Fibroblast of skin of left biceps (primary cell): Measurements from ENCODE around the gene DLG2.
A peak's percentile ranks its signal among the peaks of the same experiment; 100 is the strongest.
"Not testable (repeated sequence)": the region's sequence is repeated elsewhere in the genome, so short reads cannot be mapped to it uniquely, and the experiment has no call there.

Source experiments
- DNase-seq, 2 experiments: peaks; one replicate each; pipeline ENCODE4 v3.0.0-alpha.2; 2013; ENCODE audit warnings: low read depth in 2 of 2

The DLG2 gene

GRCh38 chr11:84837402-84838069, 789.6 kb downstream of the DLG2 start:
- no peak for DNase-seq

DNA sequence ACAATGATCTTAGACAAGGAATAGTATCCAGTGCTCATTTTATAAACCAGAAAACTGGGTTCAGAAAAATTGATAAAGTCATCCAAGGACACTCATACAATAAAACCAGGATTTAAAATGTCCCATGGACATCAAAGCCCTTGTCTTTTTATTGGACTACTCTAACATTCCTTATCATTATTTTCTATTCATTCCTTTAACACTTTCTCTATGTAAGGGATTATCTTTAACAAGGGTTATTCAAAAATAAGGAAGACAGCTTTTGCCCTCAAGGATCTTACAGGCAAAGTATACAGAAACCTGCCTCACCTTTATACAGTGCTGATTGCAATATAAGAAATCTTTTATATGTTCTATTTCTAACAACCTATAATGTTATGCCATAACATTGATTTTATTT, 790.8 kb downstream of the DLG2 start:
- no peak for DNase-seq

GRCh38 chr11:84833488-84834088, 793.6 kb downstream of the DLG2 start:
- DNase-seq, result no peak

DNA sequence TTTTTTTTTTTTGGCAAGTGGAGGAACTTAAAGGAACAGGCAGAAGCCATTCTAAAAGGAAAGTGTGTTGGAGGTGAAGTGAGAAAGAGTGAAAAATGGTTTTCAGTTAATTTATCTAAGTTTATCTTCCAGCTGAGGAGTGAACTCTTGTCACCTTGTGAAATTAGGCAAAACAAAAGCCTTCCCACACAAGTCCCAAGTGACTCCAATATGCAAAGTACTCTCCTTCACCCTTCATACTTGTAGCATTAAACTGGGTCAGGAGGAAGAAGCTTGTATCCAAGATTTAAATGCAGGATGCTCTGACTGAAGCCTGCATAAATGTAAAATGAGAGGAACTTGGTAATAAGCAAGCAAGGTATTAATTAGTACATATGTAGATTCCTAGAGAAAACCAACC, 796.8 kb downstream of the DLG2 start:
- DNase-seq, result no peak

GRCh38 chr11:84829162-84829561, 798.0 kb downstream of the DLG2 start:
- no peak for DNase-seq

- DNase-seq, result no peak
Measured at GRCh38 chr11:84828616-84829015, 798.5 kb downstream of the DLG2 start.

- no peak for DNase-seq
Measured at GRCh38 chr11:84825106-84825660, 802.0 kb downstream of the DLG2 start.

- no peak for DNase-seq
Measured at GRCh38 chr11:84824624-84825023, 802.5 kb downstream of the DLG2 start.

GRCh38 chr11:84819537-84819936, 807.6 kb downstream of the DLG2 start:
- DNase-seq, result no peak

DNA sequence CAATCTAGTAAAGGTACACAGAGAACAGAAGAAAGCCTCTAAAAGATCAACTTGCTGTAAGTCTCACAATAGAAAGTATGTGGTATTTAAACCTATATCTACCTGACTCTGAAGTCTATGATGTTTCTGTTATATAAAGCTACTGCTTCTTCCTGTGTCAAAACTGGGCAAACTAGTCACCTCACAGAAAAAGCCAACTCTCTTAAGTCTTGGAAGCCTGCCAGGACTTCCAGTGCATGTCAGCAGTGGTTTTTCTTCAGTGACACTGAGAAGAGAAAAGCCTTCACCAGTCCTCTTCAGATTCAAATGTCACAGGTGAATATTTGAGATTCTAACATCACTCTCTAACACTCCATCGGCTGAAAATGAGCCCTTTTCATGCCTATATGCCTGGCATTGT, 808.0 kb downstream of the DLG2 start:
- DNase-seq, result no peak

DNA sequence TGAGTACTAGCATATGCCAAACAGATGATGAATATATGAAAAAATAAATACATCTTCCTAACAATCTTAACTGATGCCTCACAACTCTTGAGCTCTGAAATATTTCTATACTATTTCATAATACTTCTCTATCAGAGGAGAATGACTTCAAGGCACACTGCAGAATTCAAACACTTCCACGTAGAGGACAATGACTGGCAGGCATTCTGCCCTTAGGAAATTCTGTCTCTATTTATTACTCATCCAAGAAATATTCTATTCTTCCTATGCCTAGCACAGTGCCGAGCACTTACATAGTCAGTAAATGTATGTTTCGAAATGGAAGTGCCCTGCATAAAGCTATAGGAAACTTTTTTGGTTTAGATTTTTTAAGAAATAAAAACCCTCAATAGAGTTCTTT, 809.1 kb downstream of the DLG2 start:
- peak; percentile 26 to 29 for DNase-seq

- peak; percentile 66 for DNase-seq
Measured at GRCh38 chr11:84812471-84812969, 814.6 kb downstream of the DLG2 start.

DNA sequence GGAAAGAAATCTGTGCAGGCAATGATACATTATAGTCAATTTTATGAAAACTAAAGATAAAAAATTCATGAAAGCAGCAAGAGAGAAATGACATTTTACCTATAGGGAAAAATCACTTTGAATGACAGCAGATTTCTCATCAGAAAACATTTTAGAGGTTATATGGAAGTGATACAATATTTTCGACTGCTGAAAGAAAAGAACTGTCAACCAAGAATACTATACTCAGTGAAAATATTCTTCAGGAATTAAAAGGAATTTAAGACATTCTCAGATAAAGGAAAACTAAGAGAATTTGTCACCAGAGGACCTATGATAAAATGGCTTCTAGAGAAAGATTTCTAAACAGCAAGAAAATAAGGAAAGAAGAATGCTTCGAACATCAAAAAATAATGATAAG, 820.8 kb downstream of the DLG2 start:
- no peak for DNase-seq

GRCh38 chr11:84804041-84804440, 823.1 kb downstream of the DLG2 start:
- no peak for DNase-seq

- DNase-seq, result peak; percentile 19 to 28
Measured at GRCh38 chr11:84800755-84801346, 826.3 kb downstream of the DLG2 start.

- no peak for DNase-seq
Measured at GRCh38 chr11:84799112-84799511, 828.0 kb downstream of the DLG2 start.

GRCh38 chr11:84795698-84796097, 831.4 kb downstream of the DLG2 start:
- DNase-seq, result no peak

DNA sequence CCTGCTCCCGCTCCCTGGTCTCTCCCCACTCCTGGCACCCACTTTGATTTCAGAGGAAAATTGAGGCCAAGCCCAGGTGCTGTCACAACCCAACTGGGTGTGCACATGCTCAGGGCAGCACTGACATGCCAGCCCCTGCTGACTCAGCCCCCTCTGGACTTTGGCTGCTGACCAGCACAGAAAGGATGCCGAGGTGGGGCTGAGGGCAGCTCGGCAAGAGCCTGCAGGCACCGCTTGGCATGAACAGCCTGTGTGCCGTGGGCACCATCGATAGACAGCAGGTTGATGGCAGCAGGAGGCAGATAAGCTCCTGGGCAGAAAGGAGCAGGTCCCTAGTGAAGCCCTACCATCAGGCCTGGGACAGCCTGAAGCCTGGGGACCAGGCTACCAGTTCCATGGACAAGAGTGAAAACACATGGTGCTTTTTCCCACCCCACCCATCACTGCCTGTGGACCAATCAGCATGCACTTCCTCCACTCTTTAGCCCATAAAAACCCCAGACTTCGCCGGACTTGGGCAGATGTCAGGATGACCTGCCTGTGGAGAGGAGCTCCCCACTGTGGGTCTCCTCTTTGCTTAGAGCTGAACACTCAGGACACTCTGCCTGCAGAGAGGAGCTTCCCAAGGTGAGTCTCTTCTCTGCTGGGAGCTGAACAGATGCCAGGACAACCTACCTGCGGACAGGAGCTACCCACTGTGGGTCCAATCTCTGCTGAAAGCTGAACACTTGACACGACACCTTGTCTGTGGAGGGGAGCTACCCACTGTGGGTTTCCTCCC, 832.3 kb downstream of the DLG2 start:
- DNase-seq, result no peak

DNA sequence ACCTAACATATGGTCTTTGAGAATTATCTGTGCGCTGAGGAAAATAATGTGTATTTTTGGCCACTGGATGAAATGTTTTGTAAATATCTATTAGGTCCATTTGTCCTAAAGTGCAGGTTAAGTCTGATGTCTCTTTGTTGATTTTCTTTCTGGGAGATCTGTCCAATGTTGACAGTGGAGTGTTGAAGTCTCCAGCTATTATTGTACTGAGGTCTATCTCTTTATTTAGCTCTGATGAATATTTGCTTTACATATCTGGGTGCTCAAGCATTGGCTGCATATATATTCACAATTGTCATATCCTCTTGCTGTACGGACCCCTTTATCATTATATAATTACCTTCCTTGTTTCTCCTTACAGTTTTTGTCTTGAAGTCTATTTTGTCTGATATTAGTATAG, 833.8 kb downstream of the DLG2 start:
- DNase-seq, result no peak

GRCh38 chr11:84790849-84791427, 836.2 kb downstream of the DLG2 start:
- DNase-seq, result no peak

GRCh38 chr11:84788220-84788619, 838.9 kb downstream of the DLG2 start:
- no peak for DNase-seq

DNA sequence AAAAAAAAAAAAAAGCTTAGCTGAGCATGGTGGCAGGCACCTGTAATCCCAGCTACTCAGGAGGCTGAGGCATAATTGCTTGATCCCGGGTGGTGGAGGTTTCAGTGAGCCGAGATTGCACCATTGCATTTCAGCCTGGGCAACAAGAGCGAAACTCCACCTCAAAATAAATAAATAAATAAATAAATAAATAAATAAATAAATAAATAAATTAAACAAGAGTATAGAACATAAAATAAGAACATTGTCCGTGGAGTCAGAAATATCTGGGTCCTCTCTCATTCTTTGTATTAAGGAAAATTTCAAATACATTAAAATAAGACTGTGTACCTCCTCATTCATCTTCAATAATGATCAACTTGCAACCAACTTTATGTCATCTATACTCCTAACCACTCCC, 843.0 kb downstream of the DLG2 start:
- not testable (repeated sequence) for DNase-seq
